ENCODE data around the gene AKAP6.

GRCh38 chr14:32667791-32668190, 338.7 kb downstream of the AKAP6 start:
- TF ChIP-seq CTCF (IDR thresholded peaks at IDR 0.05; ENCODE audit: low read depth, low read length, poor library complexity, severe bottlenecking) (no peak), EZH2phosphoT487 (IDR thresholded peaks at IDR 0.05; ENCODE audit: borderline replicate concordance, low read length) (no peak)
